OCI-LY1 (cell line): Measurements from ENCODE around the gene NADK2.

Source experiments
- CTCF ChIP-seq: fragments of 200-600 bp; sonication (generic), shearing (Covaris generic); IDR thresholded peaks from 2 replicates; pipeline ENCODE4 v1.5.1; 2017; ENCODE audit warnings: mild to moderate bottlenecking, antibody characterized with exemption, low read length, moderate library complexity, mixed read lengths
- EZH2 ChIP-seq: fragments of 200-600 bp; sonication (generic), shearing (Covaris generic); IDR thresholded peaks from 2 replicates; pipeline ENCODE4 v1.8.0; 2017; ENCODE audit warnings: borderline replicate concordance, mixed run types, mild to moderate bottlenecking, antibody characterized with exemption, low read length, moderate library complexity, mixed read lengths

- TF ChIP-seq EZH2, result no peak
- no peak for TF ChIP-seq CTCF
Measured at GRCh38 chr5:36173426-36173825, 68.3 kb downstream of the NADK2 start.
